ENCODE measurements around the gene RAB23. TPM values are rescaled to one million over a fixed set of nuclear protein-coding genes. Genes with fewer than 3 reads are reported as not detected.

RAB23 gene
- polyA plus RNA-seq, 1 donor from 2014 or later: 11.7 TPM

- H3F3A ChIP-seq (ENCODE audit: insufficient read depth, low read length, poor library complexity, severe bottlenecking): no peaks in the 10 kb centered on the region
- H3K9me2 ChIP-seq (ENCODE audit: insufficient read depth, low read length): no peaks in the 10 kb centered on the region
- no peaks in the 10 kb centered on the region for H4K20me1 ChIP-seq (ENCODE audit: insufficient read depth)
- no peaks in the 10 kb centered on the region for H3K27me3 ChIP-seq (ENCODE audit: insufficient read depth, low read depth, low read length)
- H3K79me2 ChIP-seq (replicated peaks; ENCODE audit: insufficient read depth, low read length): no peaks in the 10 kb centered on the region
- no peak overlapping the region for H3K4me2 ChIP-seq (ENCODE audit: low read length)
- H3K9me3 ChIP-seq (ENCODE audit: low read length): no peaks in the 10 kb centered on the region
- no peak overlapping the region for H3K27ac ChIP-seq (ENCODE audit: low read length)
- H3K36me3 ChIP-seq (ENCODE audit: insufficient read depth, low read length): peaks cover 11% of the 10 kb centered on the region
- H3K4me3 ChIP-seq (ENCODE audit: low read length): no peak overlapping the region
- H2AFZ ChIP-seq (ENCODE audit: low read depth, low read length): no peak overlapping the region
- H3K9ac ChIP-seq (ENCODE audit: low read length): no peak overlapping the region
- no peak for TF ChIP-seq EP300 (conservative IDR thresholded peaks at IDR 0.05; ENCODE audit: poor library complexity, severe bottlenecking)
- TF ChIP-seq MXI1 (conservative IDR thresholded peaks at IDR 0.05; ENCODE audit: poor library complexity, severe bottlenecking): no peak
- TF ChIP-seq TAF1 (IDR thresholded peaks at IDR 0.05; ENCODE audit: low read depth): no peak
- TF ChIP-seq CTCF (IDR thresholded peaks at IDR 0.05; ENCODE audit: poor library complexity, severe bottlenecking): no peak
- TF ChIP-seq POLR2AphosphoS5 (IDR thresholded peaks at IDR 0.05): no peak
- TF ChIP-seq SMC3 (conservative IDR thresholded peaks at IDR 0.05; ENCODE audit: poor library complexity): no peak
- no peak for TF ChIP-seq RAD21 (conservative IDR thresholded peaks at IDR 0.05)
- TF ChIP-seq EZH2 (IDR thresholded peaks at IDR 0.05; ENCODE audit: borderline replicate concordance, insufficient read depth, low read length, poor library complexity, severe bottlenecking): no peak
- TF ChIP-seq REST (IDR thresholded peaks at IDR 0.05; ENCODE audit: borderline replicate concordance): no peak
Observed at GRCh38 chr6:57163956-57164355, 58.2 kb downstream of the RAB23 start.

- Histone ChIP-seq H4K20me1 (ENCODE audit: insufficient read depth) (no peaks in the 10 kb centered on the region), H3K79me2 (replicated peaks; ENCODE audit: insufficient read depth, low read length) (no peaks in the 10 kb centered on the region), H3F3A (ENCODE audit: insufficient read depth, low read length, poor library complexity, severe bottlenecking) (no peaks in the 10 kb centered on the region), H3K36me3 (ENCODE audit: insufficient read depth, low read length) (peaks cover 11% of the 10 kb centered on the region), H2AFZ (ENCODE audit: low read depth, low read length) (no peak overlapping the region), H3K27me3 (ENCODE audit: insufficient read depth, low read depth, low read length) (no peaks in the 10 kb centered on the region), H3K9me2 (ENCODE audit: insufficient read depth, low read length) (no peaks in the 10 kb centered on the region), H3K27ac (ENCODE audit: low read length) (no peak overlapping the region), H3K9ac (ENCODE audit: low read length) (no peak overlapping the region), H3K9me3 (ENCODE audit: low read length) (no peaks in the 10 kb centered on the region), H3K4me2 (ENCODE audit: low read length) (no peak overlapping the region), H3K4me3 (ENCODE audit: low read length) (no peak overlapping the region)
- no peak for TF ChIP-seq EP300 (conservative IDR thresholded peaks at IDR 0.05; ENCODE audit: poor library complexity, severe bottlenecking)
- no peak for TF ChIP-seq EZH2 (IDR thresholded peaks at IDR 0.05; ENCODE audit: borderline replicate concordance, insufficient read depth, low read length, poor library complexity, severe bottlenecking)
Observed at GRCh38 chr6:57162516-57162915, 59.6 kb downstream of the RAB23 start.

- no peaks in the 10 kb centered on the region for H3K27me3 ChIP-seq (ENCODE audit: insufficient read depth, low read depth, low read length)
- H3K4me3 ChIP-seq (ENCODE audit: low read length): no peak overlapping the region
- no peaks in the 10 kb centered on the region for H4K20me1 ChIP-seq (ENCODE audit: insufficient read depth)
- H2AFZ ChIP-seq (ENCODE audit: low read depth, low read length): no peak overlapping the region
- no peak for TF ChIP-seq REST (IDR thresholded peaks at IDR 0.05; ENCODE audit: borderline replicate concordance)
- no peak for TF ChIP-seq MXI1 (conservative IDR thresholded peaks at IDR 0.05; ENCODE audit: poor library complexity, severe bottlenecking)
- TF ChIP-seq EZH2 (IDR thresholded peaks at IDR 0.05; ENCODE audit: borderline replicate concordance, insufficient read depth, low read length, poor library complexity, severe bottlenecking): no peak
- no peak for TF ChIP-seq SMC3 (conservative IDR thresholded peaks at IDR 0.05; ENCODE audit: poor library complexity)
- TF ChIP-seq POLR2AphosphoS5 (IDR thresholded peaks at IDR 0.05): no peak
- TF ChIP-seq TAF1 (IDR thresholded peaks at IDR 0.05; ENCODE audit: low read depth): no peak
- TF ChIP-seq EP300 (conservative IDR thresholded peaks at IDR 0.05; ENCODE audit: poor library complexity, severe bottlenecking): no peak
- no peak for TF ChIP-seq CTCF (IDR thresholded peaks at IDR 0.05; ENCODE audit: poor library complexity, severe bottlenecking)
- no peak for TF ChIP-seq RAD21 (conservative IDR thresholded peaks at IDR 0.05)
- no peaks in the 10 kb centered on the region for H3F3A ChIP-seq (ENCODE audit: insufficient read depth, low read length, poor library complexity, severe bottlenecking)
- no peak overlapping the region for H3K9ac ChIP-seq (ENCODE audit: low read length)
- no peak overlapping the region for H3K4me2 ChIP-seq (ENCODE audit: low read length)
- no peaks in the 10 kb centered on the region for H3K79me2 ChIP-seq (replicated peaks; ENCODE audit: insufficient read depth, low read length)
- H3K9me3 ChIP-seq (ENCODE audit: low read length): no peaks in the 10 kb centered on the region
- no peak overlapping the region for H3K27ac ChIP-seq (ENCODE audit: low read length)
- H3K36me3 ChIP-seq (ENCODE audit: insufficient read depth, low read length): peaks cover 11% of the 10 kb centered on the region
- H3K9me2 ChIP-seq (ENCODE audit: insufficient read depth, low read length): no peaks in the 10 kb centered on the region
Observed at GRCh38 chr6:57162028-57162427, 60.1 kb downstream of the RAB23 start.
